ENCODE data around the gene CENATAC. TPM values are rescaled to one million over a fixed set of nuclear protein-coding genes. Genes with fewer than 3 reads are reported as not detected.

Gene CENATAC
- total RNA-seq, 4 donors from 2014 or later = 22.2 to 55.2 (median 30.8) TPM

DNA sequence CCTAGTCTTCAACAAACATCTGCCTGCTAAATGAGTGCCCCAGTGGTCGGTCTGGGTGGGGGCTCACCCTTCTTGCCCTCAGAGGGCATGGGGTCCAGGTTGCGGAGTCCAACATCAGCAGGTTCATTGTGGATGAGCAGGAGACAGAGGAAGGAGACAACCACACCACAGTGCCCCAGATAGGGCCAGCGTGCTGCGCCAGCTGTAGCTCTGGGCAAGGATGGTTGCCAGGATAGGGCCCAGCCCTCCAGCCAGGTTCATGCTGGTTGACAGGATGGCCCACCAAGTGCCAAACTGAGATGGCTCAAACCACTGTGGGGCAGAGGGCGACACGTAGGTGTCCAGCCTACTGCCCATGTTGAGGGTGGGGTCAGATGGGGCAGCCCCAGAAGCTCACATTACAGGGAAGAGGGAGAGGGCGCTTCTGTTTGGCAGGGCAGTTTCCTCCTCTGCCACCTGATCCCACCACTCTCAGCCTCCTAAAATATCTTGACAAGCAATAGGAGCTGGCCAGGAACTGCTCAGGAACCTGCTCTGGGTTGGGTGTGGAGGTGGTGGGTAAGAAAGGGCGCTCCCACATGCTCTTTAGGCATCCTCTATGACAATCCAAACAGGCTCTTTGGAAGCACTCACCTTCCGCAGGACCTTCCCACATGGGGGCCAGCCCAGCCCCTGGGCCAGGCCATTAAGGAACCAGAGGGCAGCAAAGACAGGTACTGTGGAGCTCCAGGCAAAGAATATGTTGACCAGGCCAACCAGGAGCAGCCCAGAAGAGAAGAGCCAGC lies 29.8 kb downstream of the CENATAC start:
- peaks cover 7 to 58% (median 50%) of the 10 kb centered on the region in 4 donors for H3K36me3 ChIP-seq
- H3K27ac ChIP-seq (replicated peaks in 1 of 4) = no peak overlapping the region
- 93% methylated on average over 6 of the region's 9 CpGs for WGBS
- H3K27me3 ChIP-seq = no peaks in the 10 kb centered on the region
- H3K9me3 ChIP-seq = no peaks in the 10 kb centered on the region
- peaks cover 15 to 42% (median 29%) of the 10 kb centered on the region in 4 donors for H3K4me1 ChIP-seq
- no peak for DNase-seq (ENCODE audit: extremely low spot score)
- no peak overlapping the region for H3K4me3 ChIP-seq
- TF ChIP-seq POLR2AphosphoS5 (IDR thresholded peaks at IDR 0.05) = no peak
- TF ChIP-seq, protein P1, sequence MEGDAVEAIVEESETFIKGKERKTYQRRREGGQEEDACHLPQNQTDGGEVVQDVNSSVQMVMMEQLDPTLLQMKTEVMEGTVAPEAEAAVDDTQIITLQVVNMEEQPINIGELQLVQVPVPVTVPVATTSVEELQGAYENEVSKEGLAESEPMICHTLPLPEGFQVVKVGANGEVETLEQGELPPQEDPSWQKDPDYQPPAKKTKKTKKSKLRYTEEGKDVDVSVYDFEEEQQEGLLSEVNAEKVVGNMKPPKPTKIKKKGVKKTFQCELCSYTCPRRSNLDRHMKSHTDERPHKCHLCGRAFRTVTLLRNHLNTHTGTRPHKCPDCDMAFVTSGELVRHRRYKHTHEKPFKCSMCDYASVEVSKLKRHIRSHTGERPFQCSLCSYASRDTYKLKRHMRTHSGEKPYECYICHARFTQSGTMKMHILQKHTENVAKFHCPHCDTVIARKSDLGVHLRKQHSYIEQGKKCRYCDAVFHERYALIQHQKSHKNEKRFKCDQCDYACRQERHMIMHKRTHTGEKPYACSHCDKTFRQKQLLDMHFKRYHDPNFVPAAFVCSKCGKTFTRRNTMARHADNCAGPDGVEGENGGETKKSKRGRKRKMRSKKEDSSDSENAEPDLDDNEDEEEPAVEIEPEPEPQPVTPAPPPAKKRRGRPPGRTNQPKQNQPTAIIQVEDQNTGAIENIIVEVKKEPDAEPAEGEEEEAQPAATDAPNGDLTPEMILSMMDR (IDR thresholded peaks at IDR 0.05) = no peak
- no peak for TF ChIP-seq EP300 (IDR thresholded peaks at IDR 0.05)
- no peak for TF ChIP-seq POLR2A (IDR thresholded peaks at IDR 0.05; ENCODE audit: low read depth)
- intact Hi-C loops (cut with DNase I) = no loop called here

DNA sequence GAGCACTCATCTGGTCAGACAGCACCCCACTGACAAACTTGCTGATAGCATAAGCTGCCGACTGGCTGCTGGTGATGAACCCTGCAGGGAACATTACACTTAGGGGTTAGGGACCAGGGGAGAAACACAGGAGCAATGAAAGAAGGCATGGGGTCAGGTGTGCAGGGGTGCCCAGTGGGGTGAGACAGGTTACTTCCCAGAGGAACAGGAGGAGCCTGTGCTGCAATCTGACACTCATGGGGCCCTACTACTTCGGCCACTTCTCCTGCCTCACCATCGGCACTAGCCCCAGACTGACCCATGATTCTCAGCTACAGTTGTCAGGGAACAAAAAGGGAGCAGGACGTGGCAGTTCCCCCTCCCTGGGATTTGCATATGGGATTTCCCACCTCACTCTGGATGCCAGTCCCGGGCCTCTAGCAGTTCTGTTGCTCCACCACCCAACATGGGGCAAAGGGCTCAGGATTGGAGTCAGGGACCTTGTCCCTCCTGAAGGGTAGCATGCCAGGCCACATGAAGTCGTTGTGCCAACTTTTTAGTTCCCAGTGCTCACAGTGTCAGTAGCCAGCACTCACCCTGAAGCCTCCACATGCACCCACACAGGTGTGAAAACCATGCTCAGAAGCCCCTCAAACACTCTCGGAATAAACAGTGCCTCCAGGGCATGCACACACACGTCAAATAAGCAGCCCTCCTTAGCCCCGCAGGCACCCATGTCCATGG lies 30.6 kb downstream of the CENATAC start:
- H3K27ac ChIP-seq (replicated peaks in 1 of 4) = no peak overlapping the region
- intact Hi-C loops (cut with DNase I) = no loop called here
- H3K4me3 ChIP-seq = no peak overlapping the region
- no peaks in the 10 kb centered on the region for H3K9me3 ChIP-seq
- 90% methylated on average over 5 of the region's 9 CpGs for WGBS
- H3K27me3 ChIP-seq = no peaks in the 10 kb centered on the region
- no peak for DNase-seq (ENCODE audit: extremely low spot score)
- H3K4me1 ChIP-seq = peaks cover 15 to 36% (median 29%) of the 10 kb centered on the region in 4 donors
- TF ChIP-seq EP300 (IDR thresholded peaks at IDR 0.05) (no peak), POLR2AphosphoS5 (IDR thresholded peaks at IDR 0.05) (no peak), POLR2A (IDR thresholded peaks at IDR 0.05; ENCODE audit: low read depth) (no peak)
- TF ChIP-seq, protein P1 (IDR thresholded peaks at IDR 0.05) = no peak
- H3K36me3 ChIP-seq = peaks cover 7 to 51% (median 44%) of the 10 kb centered on the region in 4 donors

DNA sequence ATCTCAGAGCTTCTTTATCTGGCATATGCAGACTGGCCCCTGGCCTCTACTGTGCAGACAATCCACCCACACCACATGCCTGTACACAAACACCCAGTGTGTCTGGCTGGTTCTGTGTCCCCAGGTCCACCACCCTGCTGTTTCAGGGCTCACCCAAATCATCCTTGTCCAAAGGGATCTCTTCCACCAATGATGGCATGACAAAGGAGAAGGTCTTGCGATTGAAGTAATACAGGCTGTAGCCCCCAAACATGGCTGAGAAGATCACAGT lies 31.1 kb downstream of the CENATAC start:
- intact Hi-C loops (cut with DNase I) = no loop called here
- peak overlapping the region in 2 of 4 donors; percentile 80 to 87 for H3K27ac ChIP-seq (replicated peaks in 1 of 4)
- H3K36me3 ChIP-seq = peaks cover 7 to 46% (median 39%) of the 10 kb centered on the region in 4 donors
- no peak overlapping the region for H3K4me3 ChIP-seq
- H3K27me3 ChIP-seq = no peaks in the 10 kb centered on the region
- H3K4me1 ChIP-seq = peaks cover 15 to 36% (median 29%) of the 10 kb centered on the region in 4 donors
- 100% methylated on average over 1 of the region's 1 CpG for WGBS
- TF ChIP-seq POLR2AphosphoS5 (IDR thresholded peaks at IDR 0.05) (no peak), EP300 (IDR thresholded peaks at IDR 0.05) (no peak), POLR2A (IDR thresholded peaks at IDR 0.05; ENCODE audit: low read depth) (no peak)
- TF ChIP-seq, protein P1 (IDR thresholded peaks at IDR 0.05) = no peak
- H3K9me3 ChIP-seq = no peaks in the 10 kb centered on the region
- no peak for DNase-seq (ENCODE audit: extremely low spot score)

DNA sequence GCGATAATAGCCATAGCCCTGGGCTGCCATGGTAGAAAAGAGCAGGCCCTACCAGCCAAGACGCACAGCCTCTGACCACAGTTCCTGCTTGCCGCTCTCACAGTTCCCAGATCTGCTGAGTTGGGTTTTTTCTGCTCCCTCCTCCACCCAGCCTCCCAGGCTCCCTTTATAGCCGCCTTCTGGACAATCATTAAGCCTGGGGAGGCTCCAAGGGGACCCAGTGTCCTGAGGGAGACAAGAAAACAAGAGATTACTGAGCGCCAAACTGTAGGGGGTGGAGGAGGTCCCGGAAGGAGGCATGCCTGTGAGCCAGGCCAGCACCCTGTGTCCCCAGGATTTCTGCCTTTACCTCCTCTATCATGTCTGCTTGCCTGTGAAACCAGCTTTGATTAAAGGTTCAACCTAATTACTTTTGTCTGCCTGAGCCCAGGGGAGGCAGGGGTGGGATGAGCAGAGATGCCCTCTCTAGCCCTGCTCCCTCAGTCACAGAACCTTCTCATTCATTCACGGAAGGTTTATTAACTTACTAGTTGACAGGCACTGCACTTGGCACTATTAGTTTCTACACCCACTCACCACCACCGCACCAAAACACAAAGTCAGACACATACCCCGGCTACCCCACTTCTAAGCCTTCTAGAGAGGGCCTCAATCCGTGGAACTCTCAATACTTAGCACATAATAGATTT lies 31.5 kb downstream of the CENATAC start:
- Histone ChIP-seq H3K4me1 (peaks cover 15 to 34% (median 26%) of the 10 kb centered on the region in 4 donors), H3K9me3 (no peaks in the 10 kb centered on the region), H3K27ac (replicated peaks in 1 of 4) (peak overlapping the region; percentile 80 to 87 (median 82)), H3K27me3 (no peaks in the 10 kb centered on the region), H3K4me3 (peak overlapping the region; percentile 68 to 94 (median 80)), H3K36me3 (peaks cover 4 to 41% (median 34%) of the 10 kb centered on the region in 4 donors)
- no peak for TF ChIP-seq POLR2A (IDR thresholded peaks at IDR 0.05; ENCODE audit: low read depth)
- TF ChIP-seq POLR2AphosphoS5 (IDR thresholded peaks at IDR 0.05) = no peak
- TF ChIP-seq EP300 (IDR thresholded peaks at IDR 0.05) = no peak
- TF ChIP-seq, protein P1 (IDR thresholded peaks at IDR 0.05) = no peak
- intact Hi-C loops (cut with DNase I) = no loop called here
- no peak for DNase-seq (ENCODE audit: extremely low spot score)
- 73% methylated on average over 9 of the region's 10 CpGs for WGBS
